ENCODE data around the gene EFNA3.
"Not testable (repeated sequence)": the region's sequence is repeated elsewhere in the genome, so short reads cannot be mapped to it uniquely, and the experiment has no call there.

Gene EFNA3

GRCh38 chr1:155110826-155111225, 32.2 kb downstream of the EFNA3 start:
- TF ChIP-seq ZNF274 (IDR thresholded peaks at IDR 0.05; ENCODE audit: low read depth, low read length), result no peak
- H3K4me3 ChIP-seq (ENCODE audit: low read length), result no peak overlapping the region

- H3K4me3 ChIP-seq (ENCODE audit: low read length), result no peak overlapping the region
- TF ChIP-seq ZNF274 (IDR thresholded peaks at IDR 0.05; ENCODE audit: low read depth, low read length), result no peak
These were observed 34.9 kb downstream of the EFNA3 start for GRCh38 chr1:155113450-155113980.

- no peak for TF ChIP-seq ZNF274 (IDR thresholded peaks at IDR 0.05; ENCODE audit: low read depth, low read length)
These were observed 37.6 kb downstream of the EFNA3 start for GRCh38 chr1:155116113-155116764.

GRCh38 chr1:155117610-155118009, 39.0 kb downstream of the EFNA3 start:
- no peak for TF ChIP-seq ZNF274 (IDR thresholded peaks at IDR 0.05; ENCODE audit: low read depth, low read length)
- H3K4me3 ChIP-seq (ENCODE audit: low read length), result no peak overlapping the region

More at GRCh38 chr1:155116113-155116764, 37.6 kb downstream of the EFNA3 start:
- H3K4me3 ChIP-seq (ENCODE audit: low read length), result no peak overlapping the region

- H3K4me3 ChIP-seq (ENCODE audit: low read length), result not testable (repeated sequence)
These were observed 39.5 kb downstream of the EFNA3 start for GRCh38 chr1:155118090-155118489.

- no peak for TF ChIP-seq ZNF274 (IDR thresholded peaks at IDR 0.05; ENCODE audit: low read depth, low read length)
These were observed 41.6 kb downstream of the EFNA3 start for GRCh38 chr1:155120253-155120652.

GRCh38 chr1:155121249-155121648, 42.6 kb downstream of the EFNA3 start:
- H3K4me3 ChIP-seq (ENCODE audit: low read length), result no peak overlapping the region
- no peak for TF ChIP-seq ZNF274 (IDR thresholded peaks at IDR 0.05; ENCODE audit: low read depth, low read length)

More at GRCh38 chr1:155120253-155120652, 41.6 kb downstream of the EFNA3 start:
- H3K4me3 ChIP-seq (ENCODE audit: low read length), result no peak overlapping the region

GRCh38 chr1:155122308-155122707, 43.7 kb downstream of the EFNA3 start:
- TF ChIP-seq ZNF274 (IDR thresholded peaks at IDR 0.05; ENCODE audit: low read depth, low read length), result no peak
- no peak overlapping the region for H3K4me3 ChIP-seq (ENCODE audit: low read length)

- no peak overlapping the region for H3K4me3 ChIP-seq (ENCODE audit: low read length)
- TF ChIP-seq ZNF274 (IDR thresholded peaks at IDR 0.05; ENCODE audit: low read depth, low read length), result no peak
These were observed 45.2 kb downstream of the EFNA3 start for GRCh38 chr1:155123801-155124200.

- TF ChIP-seq ZNF274 (IDR thresholded peaks at IDR 0.05; ENCODE audit: low read depth, low read length), result no peak
These were observed 46.1 kb downstream of the EFNA3 start for GRCh38 chr1:155124503-155125463.

GRCh38 chr1:155125511-155125945, 46.9 kb downstream of the EFNA3 start:
- TF ChIP-seq ZNF274 (IDR thresholded peaks at IDR 0.05; ENCODE audit: low read depth, low read length), result no peak
- H3K4me3 ChIP-seq (ENCODE audit: low read length), result no peak overlapping the region

More at GRCh38 chr1:155124503-155125463, 46.1 kb downstream of the EFNA3 start:
- H3K4me3 ChIP-seq (ENCODE audit: low read length), result no peak overlapping the region

- no peak for TF ChIP-seq ZNF274 (IDR thresholded peaks at IDR 0.05; ENCODE audit: low read depth, low read length)
- H3K4me3 ChIP-seq (ENCODE audit: low read length), result no peak overlapping the region
These were observed 47.4 kb downstream of the EFNA3 start for GRCh38 chr1:155125946-155126555.

- H3K4me3 ChIP-seq (ENCODE audit: low read length), result no peak overlapping the region; the same call in 1 of the 2 replicates
- no peak for TF ChIP-seq ZNF274 (IDR thresholded peaks at IDR 0.05; ENCODE audit: low read depth, low read length)
These were observed 48.0 kb downstream of the EFNA3 start for GRCh38 chr1:155126556-155127104.
